ENCODE data around the gene LYG1.

DNA sequence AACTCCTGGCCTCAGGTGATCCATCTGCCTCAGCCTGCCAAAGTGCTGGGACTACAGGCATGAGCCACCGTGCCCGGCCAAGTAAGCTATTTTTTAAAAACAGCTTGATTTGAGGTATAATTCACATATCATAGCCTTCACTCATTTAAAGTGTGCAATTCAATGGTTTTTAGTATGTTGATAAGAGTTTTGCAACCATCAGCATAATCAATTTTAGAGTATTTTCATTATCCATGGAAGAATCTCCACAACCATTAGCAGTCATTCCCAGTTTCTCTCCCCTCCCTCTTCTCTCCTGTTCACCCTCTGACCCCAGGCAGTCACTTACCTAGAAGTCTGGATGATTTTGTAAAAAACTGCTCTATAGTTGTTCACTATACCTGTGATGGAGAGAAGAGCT, 40.8 kb downstream of the LYG1 start:
- TF ChIP-seq, protein P1, sequence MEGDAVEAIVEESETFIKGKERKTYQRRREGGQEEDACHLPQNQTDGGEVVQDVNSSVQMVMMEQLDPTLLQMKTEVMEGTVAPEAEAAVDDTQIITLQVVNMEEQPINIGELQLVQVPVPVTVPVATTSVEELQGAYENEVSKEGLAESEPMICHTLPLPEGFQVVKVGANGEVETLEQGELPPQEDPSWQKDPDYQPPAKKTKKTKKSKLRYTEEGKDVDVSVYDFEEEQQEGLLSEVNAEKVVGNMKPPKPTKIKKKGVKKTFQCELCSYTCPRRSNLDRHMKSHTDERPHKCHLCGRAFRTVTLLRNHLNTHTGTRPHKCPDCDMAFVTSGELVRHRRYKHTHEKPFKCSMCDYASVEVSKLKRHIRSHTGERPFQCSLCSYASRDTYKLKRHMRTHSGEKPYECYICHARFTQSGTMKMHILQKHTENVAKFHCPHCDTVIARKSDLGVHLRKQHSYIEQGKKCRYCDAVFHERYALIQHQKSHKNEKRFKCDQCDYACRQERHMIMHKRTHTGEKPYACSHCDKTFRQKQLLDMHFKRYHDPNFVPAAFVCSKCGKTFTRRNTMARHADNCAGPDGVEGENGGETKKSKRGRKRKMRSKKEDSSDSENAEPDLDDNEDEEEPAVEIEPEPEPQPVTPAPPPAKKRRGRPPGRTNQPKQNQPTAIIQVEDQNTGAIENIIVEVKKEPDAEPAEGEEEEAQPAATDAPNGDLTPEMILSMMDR (IDR thresholded peaks at IDR 0.05): no peak
- TF ChIP-seq POLR2A (IDR thresholded peaks at IDR 0.05): no peak

All from thyroid gland (tissue), 4 donors.